ENCODE data around the gene NDUFA3.

DNA sequence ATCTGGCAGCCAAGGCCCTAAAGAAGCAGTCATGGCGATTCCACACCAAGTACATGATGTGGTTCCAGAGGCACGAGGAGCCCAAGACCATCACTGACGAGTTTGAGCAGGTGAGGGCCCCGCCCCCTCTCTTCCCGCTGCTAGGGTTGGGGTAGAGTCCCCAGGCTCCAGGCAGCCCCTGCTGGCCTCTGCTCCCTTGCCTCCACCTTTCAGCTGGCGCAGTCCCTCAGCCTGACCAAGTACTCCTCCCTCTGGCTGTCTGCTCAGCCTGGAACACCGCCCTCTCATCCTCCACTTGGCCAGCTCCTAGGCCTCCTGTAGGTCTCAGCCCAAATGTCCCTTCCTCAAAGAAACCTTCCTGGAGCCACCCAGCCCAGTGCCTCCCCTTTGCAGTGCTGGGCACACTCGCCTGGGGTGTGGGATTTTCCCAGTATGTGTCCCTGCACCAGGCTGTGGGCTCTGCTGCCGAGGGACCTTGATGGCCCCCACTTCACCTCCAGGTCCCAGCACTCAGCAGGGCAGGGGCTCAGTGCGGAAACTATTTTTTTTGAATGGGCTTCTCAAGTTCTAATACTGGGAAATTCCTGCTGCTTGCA lies 51.2 kb downstream of the NDUFA3 start:
- TF ChIP-seq, protein P1, sequence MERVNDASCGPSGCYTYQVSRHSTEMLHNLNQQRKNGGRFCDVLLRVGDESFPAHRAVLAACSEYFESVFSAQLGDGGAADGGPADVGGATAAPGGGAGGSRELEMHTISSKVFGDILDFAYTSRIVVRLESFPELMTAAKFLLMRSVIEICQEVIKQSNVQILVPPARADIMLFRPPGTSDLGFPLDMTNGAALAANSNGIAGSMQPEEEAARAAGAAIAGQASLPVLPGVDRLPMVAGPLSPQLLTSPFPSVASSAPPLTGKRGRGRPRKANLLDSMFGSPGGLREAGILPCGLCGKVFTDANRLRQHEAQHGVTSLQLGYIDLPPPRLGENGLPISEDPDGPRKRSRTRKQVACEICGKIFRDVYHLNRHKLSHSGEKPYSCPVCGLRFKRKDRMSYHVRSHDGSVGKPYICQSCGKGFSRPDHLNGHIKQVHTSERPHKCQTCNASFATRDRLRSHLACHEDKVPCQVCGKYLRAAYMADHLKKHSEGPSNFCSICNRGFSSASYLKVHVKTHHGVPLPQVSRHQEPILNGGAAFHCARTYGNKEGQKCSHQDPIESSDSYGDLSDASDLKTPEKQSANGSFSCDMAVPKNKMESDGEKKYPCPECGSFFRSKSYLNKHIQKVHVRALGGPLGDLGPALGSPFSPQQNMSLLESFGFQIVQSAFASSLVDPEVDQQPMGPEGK (CRISPR knock-in tag; IDR thresholded peaks at IDR 0.05; ENCODE audit: borderline replicate concordance): no peak
- TF ChIP-seq PPARA (CRISPR knock-in tag; IDR thresholded peaks at IDR 0.05; ENCODE audit: borderline replicate concordance) (no peak), RARB (CRISPR knock-in tag; IDR thresholded peaks at IDR 0.05) (no peak), ARNTL (CRISPR knock-in tag; IDR thresholded peaks at IDR 0.05; ENCODE audit: borderline replicate concordance, low read depth) (no peak), CSDC2 (CRISPR knock-in tag; IDR thresholded peaks at IDR 0.05) (no peak), BACH2 (CRISPR knock-in tag; IDR thresholded peaks at IDR 0.05; ENCODE audit: borderline replicate concordance) (no peak), ZNF8 (CRISPR knock-in tag; IDR thresholded peaks at IDR 0.05) (no peak), ZFP3 (CRISPR knock-in tag; IDR thresholded peaks at IDR 0.05) (no peak), ESRRG (CRISPR knock-in tag; IDR thresholded peaks at IDR 0.05) (no peak), SNAI2 (CRISPR knock-in tag; IDR thresholded peaks at IDR 0.05) (no peak), ZC3H10 (CRISPR knock-in tag; IDR thresholded peaks at IDR 0.05) (no peak), ZFP30 (CRISPR knock-in tag; IDR thresholded peaks at IDR 0.05) (no peak)
- TF ChIP-seq, protein P2, sequence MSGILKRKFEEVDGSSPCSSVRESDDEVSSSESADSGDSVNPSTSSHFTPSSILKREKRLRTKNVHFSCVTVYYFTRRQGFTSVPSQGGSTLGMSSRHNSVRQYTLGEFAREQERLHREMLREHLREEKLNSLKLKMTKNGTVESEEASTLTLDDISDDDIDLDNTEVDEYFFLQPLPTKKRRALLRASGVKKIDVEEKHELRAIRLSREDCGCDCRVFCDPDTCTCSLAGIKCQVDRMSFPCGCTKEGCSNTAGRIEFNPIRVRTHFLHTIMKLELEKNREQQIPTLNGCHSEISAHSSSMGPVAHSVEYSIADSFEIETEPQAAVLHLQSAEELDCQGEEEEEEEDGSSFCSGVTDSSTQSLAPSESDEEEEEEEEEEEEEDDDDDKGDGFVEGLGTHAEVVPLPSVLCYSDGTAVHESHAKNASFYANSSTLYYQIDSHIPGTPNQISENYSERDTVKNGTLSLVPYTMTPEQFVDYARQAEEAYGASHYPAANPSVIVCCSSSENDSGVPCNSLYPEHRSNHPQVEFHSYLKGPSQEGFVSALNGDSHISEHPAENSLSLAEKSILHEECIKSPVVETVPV (CRISPR knock-in tag; IDR thresholded peaks at IDR 0.05): no peak

Data from SK-N-SH treated with all-trans-retinoic acid at 6 μM for 48 hours (cell line).